K562 (cell line): ENCODE measurements around the gene TPCN1.

Experiments used
- CBX3 ChIP-seq, 2 experiments: IDR thresholded peaks; 1 replicate in 1 of 2; 2 replicates in 1 of 2; pipeline ENCODE4 v1.6.1; 2012; ENCODE audit warnings: inconsistent platforms in 2 of 2, low read length in 2 of 2, borderline replicate concordance in 1 of 2, control low read depth in 1 of 2
- CREB1 ChIP-seq, 2 experiments: sonication (generic) in 1 of 2; formaldehyde crosslinking in 1 of 2; IDR thresholded peaks; 2 replicates each; pipeline versions ENCODE4 v1.6.1 to v1.8.0; 2012 to 2022; ENCODE audit warnings: inconsistent platforms in 1 of 2, mild to moderate bottlenecking in 1 of 2, missing genetic modification reagents in 1 of 2, moderate library complexity in 1 of 2
- ERF ChIP-seq: fragments of 450-650 bp; formaldehyde crosslinking; IDR thresholded peaks from 2 replicates; pipeline ENCODE4 v1.4.0; 2020; ENCODE audit warnings: mild to moderate bottlenecking, mixed read lengths
- FOXK2 ChIP-seq, 2 experiments: fragments of 450-650 bp; IDR thresholded peaks in 1 of 2; conservative IDR thresholded peaks in 1 of 2; 2 replicates each; pipeline ENCODE4 v1.6.1; 2016; ENCODE audit warnings: low read depth in 2 of 2, mild to moderate bottlenecking in 1 of 2
- HNRNPLL ChIP-seq: fragments of 200-400 bp; formaldehyde crosslinking; IDR thresholded peaks from 2 replicates; pipeline ENCODE4 v1.6.1; 2017; ENCODE audit warnings: low read length, low read depth, mild to moderate bottlenecking; ENCODE audit not compliant: poor library complexity, severe bottlenecking
- NFE2 ChIP-seq: IDR thresholded peaks from 2 replicates; pipeline ENCODE4 v1.6.1; 2014; ENCODE audit warnings: antibody characterized with exemption, low read depth
- PHF21A ChIP-seq: fragments of 450-650 bp; IDR thresholded peaks from 2 replicates; pipeline ENCODE4 v1.6.1; 2017; ENCODE audit warnings: low read depth, borderline replicate concordance
- RFX5 ChIP-seq: IDR thresholded peaks from 2 replicates; pipeline ENCODE4 v1.6.1; 2011; ENCODE audit warnings: low read depth, mild to moderate bottlenecking, improper control_type of control experiment, low read length
- TF ChIP-seq, protein P1 (sequence below), 3 experiments: IDR thresholded peaks in 2 of 3; conservative IDR thresholded peaks in 1 of 3; 2 replicates each; pipeline ENCODE4 v1.5.1; 2011 to 2012; ENCODE audit warnings: low read length in 3 of 3, mild to moderate bottlenecking in 3 of 3, control low read depth in 2 of 3, improper control_type of control experiment in 1 of 3, inconsistent platforms in 1 of 3, low read depth in 1 of 3, mixed read lengths in 1 of 3, moderate library complexity in 1 of 3; ENCODE audit not compliant: insufficient read depth in 2 of 3
- TF ChIP-seq, protein P2 (sequence below): sonication (generic); formaldehyde crosslinking; IDR thresholded peaks from 2 replicates; pipeline ENCODE4 v1.4.0; 2020; ENCODE audit warnings: mild to moderate bottlenecking, missing genetic modification reagents

DNA sequence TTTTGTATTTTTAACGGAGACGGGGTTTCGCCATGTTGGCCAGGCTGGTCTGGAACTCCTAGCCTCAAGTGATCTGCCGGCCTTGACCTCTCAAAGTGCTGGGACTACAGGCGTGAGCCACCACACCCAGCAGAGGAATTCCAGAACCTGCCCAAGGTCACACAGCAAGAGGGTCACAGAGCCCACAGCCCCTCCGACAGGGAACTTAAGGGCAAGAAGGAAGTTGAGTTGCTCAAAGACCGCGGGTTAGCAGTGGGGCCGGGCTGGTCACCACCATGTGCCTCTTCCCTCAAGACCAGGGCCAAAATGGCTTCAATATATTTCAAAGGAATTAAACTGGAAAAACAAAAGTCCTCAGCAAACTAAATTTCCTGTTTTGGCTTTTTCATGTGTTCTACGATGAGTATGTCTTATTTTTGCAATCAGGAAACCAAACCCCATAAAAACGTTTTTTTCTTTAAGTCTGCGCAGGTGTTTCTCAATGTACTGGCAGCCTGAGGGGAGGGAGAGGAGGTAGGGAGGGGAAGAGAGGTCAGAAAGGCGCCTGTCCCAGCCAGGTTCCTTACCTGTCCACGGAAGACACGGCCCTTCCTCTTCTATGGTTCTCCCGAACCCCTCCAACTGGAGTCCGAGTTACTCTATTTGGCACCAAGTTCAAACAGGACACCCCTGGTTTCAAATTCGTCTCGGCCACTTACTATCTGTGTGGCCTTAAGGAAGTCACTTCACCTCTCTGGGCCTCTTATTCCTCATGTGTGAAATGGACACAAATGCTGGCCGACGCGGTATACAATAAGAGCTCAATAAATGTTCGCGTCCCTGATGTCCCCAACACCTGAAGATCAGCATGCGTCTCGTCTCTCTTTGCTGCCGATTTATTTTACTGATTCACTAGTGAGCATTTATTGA, 112.9 kb downstream of the TPCN1 start:
- TF ChIP-seq CBX3 (IDR thresholded peaks at IDR 0.05; ENCODE audit: borderline replicate concordance in 1 of 2, low read length in 2 of 2) (no peak), NFE2 (no peak), FOXK2 (conservative IDR thresholded peaks at IDR 0.05 in 1 of 2, IDR thresholded peaks at IDR 0.05 in 1 of 2; ENCODE audit: low read depth in 2 of 2) (peak in 1 of 2 experiments; percentile 82; a peak in 2 of 4 replicates), ERF (CRISPR knock-in tag) (no peak), RFX5 (no peak), PHF21A (no peak), HNRNPLL (no peak), CREB1 (IDR thresholded peaks at IDR 0.05) (0 out of 2 replicates have a peak, but pooled peaks have one; percentile 12), CREB1 (CRISPR knock-in tag; IDR thresholded peaks at IDR 0.05) (no peak)
- TF ChIP-seq, protein P1, sequence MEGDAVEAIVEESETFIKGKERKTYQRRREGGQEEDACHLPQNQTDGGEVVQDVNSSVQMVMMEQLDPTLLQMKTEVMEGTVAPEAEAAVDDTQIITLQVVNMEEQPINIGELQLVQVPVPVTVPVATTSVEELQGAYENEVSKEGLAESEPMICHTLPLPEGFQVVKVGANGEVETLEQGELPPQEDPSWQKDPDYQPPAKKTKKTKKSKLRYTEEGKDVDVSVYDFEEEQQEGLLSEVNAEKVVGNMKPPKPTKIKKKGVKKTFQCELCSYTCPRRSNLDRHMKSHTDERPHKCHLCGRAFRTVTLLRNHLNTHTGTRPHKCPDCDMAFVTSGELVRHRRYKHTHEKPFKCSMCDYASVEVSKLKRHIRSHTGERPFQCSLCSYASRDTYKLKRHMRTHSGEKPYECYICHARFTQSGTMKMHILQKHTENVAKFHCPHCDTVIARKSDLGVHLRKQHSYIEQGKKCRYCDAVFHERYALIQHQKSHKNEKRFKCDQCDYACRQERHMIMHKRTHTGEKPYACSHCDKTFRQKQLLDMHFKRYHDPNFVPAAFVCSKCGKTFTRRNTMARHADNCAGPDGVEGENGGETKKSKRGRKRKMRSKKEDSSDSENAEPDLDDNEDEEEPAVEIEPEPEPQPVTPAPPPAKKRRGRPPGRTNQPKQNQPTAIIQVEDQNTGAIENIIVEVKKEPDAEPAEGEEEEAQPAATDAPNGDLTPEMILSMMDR (IDR thresholded peaks at IDR 0.05 in 2 of 3, conservative IDR thresholded peaks at IDR 0.05 in 1 of 3; ENCODE audit: insufficient read depth in 2 of 3, low read depth in 1 of 3, low read length in 3 of 3): no peak
- TF ChIP-seq, protein P2, sequence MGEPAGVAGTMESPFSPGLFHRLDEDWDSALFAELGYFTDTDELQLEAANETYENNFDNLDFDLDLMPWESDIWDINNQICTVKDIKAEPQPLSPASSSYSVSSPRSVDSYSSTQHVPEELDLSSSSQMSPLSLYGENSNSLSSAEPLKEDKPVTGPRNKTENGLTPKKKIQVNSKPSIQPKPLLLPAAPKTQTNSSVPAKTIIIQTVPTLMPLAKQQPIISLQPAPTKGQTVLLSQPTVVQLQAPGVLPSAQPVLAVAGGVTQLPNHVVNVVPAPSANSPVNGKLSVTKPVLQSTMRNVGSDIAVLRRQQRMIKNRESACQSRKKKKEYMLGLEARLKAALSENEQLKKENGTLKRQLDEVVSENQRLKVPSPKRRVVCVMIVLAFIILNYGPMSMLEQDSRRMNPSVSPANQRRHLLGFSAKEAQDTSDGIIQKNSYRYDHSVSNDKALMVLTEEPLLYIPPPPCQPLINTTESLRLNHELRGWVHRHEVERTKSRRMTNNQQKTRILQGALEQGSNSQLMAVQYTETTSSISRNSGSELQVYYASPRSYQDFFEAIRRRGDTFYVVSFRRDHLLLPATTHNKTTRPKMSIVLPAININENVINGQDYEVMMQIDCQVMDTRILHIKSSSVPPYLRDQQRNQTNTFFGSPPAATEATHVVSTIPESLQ (CRISPR knock-in tag): 0 out of 2 replicates have a peak, but pooled peaks have one; percentile 27
